Uterus (tissue), 4 donors: ENCODE measurements around the gene HPCAL4. TPM values are rescaled to one million over a fixed set of nuclear protein-coding genes. Genes with fewer than 3 reads are reported as not detected.
A peak's percentile ranks its signal among the peaks of the same experiment; 100 is the strongest.

ENCODE experiments used
- DNase-seq, 2 donors: peaks; one replicate each; pipeline ENCODE4 v3.0.0-alpha.2; 2019 to 2020
- H3K27ac ChIP-seq, 2 donors: fragments of 200-600 bp; sonication (generic); 1 replicate in 1 of 2; 2 replicates in 1 of 2; pipeline ENCODE4 v1.5.1; 2016 to 2018
- H3K27me3 ChIP-seq, 2 donors: fragments of 200-600 bp; sonication (generic); one replicate each; pipeline ENCODE4 v1.5.1; 2018 to 2019; ENCODE audit warnings: control low read depth in 1 of 2
- H3K36me3 ChIP-seq, 2 donors: fragments of 200-600 bp; sonication (generic); one replicate each; pipeline ENCODE4 v1.5.1; 2019; ENCODE audit warnings: control low read depth in 1 of 2
- H3K4me1 ChIP-seq, 2 donors: fragments of 200-600 bp; sonication (generic); one replicate each; pipeline ENCODE4 v1.5.1; 2018 to 2019; ENCODE audit warnings: control low read depth in 1 of 2
- H3K4me3 ChIP-seq, 2 donors: fragments of 200-600 bp; sonication (generic); 1 replicate in 1 of 2; 2 replicates in 1 of 2; pipeline ENCODE4 v1.5.1; 2018 to 2019; ENCODE audit warnings: mild to moderate bottlenecking in 1 of 2
- H3K9me3 ChIP-seq, 2 donors: fragments of 200-600 bp; sonication (generic); one replicate each; pipeline ENCODE4 v1.5.1; 2019; ENCODE audit warnings: control low read depth in 1 of 2
- CTCF ChIP-seq, 4 experiments: fragments of 200-600 bp in 2 of 4; fragments of 450-650 bp in 2 of 4; sonication (generic) in 2 of 4; IDR thresholded peaks; one replicate each; pipeline ENCODE4 v1.5.1; 2016 to 2019; ENCODE audit warnings: antibody characterized with exemption in 4 of 4, mild to moderate bottlenecking in 2 of 4, moderate library complexity in 1 of 4
- POLR2A ChIP-seq, 2 donors: fragments of 450-650 bp; IDR thresholded peaks; one replicate each; pipeline ENCODE4 v1.6.1; 2016; ENCODE audit warnings: antibody characterized with exemption in 2 of 2, mild to moderate bottlenecking in 1 of 2, moderate library complexity in 1 of 2
- intact Hi-C: fragments of 100-400 bp; cut with DNase I; formaldehyde crosslinking; loops from one replicate; pipeline ENCODE4 v1.15.1; 2023; ENCODE audit warnings: low total_unique reads
- total RNA-seq, 4 donors: library from RNA; depleted of rRNA in 3 of 4; stranded (reverse); fragments of >200 nt in 3 of 4; gene quantifications; one replicate each; pipeline versions ENCODE4 v1.1.0 to v1.2.4, GENCODE V29; 2014 to 2023
- donor health status: DM: yes; HTN: yes; CAD: no.

HPCAL4 gene
- total RNA-seq, 4 donors from 2014 or later = 0.24 to 3.9 TPM; not detected in 2

DNA sequence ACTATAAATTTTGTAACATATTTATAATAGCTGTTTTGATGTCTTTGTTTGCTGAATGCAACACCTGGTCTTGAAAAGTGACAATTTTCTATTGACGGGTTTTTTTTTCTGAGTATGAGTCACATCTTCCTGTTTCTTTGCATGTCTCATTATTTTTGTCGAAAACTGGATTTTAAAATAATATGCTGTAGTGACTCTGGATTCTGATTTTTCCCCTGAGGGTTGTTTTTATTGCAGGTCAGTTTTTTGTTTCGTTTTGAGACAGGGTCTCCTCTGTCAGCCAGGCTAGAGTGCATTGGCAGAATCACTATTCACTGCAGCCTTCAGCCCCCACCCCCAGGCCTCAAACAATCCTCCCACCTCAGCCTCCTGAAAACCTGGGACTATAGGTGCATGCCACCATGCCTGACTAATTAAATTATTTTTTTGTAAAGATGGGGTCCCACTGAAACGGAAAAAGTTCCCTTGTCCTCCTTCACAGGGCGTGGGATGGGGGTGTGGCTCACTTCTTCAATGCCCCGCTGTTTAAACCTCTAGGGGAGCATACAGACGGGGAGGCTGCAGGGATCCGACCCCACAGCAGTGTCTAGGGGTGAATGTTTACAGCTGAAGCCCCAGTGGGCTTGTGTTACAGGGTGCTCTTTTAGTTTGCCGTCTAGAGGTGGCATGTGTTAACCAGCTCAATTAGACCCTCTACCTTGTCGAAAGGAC is 36.1 kb upstream of the HPCAL4 start:
- no peak for TF ChIP-seq POLR2A (IDR thresholded peaks at IDR 0.05)
- DNase-seq = no peak
- Histone ChIP-seq H3K27me3 (peaks cover 0 to 8% of the 10 kb centered on the region in 2 donors), H3K4me3 (no peak overlapping the region), H3K9me3 (no peaks in the 10 kb centered on the region), H3K27ac (no peak overlapping the region), H3K4me1 (no peaks in the 10 kb centered on the region), H3K36me3 (no peaks in the 10 kb centered on the region)
- intact Hi-C loops = no loop called here

DNA sequence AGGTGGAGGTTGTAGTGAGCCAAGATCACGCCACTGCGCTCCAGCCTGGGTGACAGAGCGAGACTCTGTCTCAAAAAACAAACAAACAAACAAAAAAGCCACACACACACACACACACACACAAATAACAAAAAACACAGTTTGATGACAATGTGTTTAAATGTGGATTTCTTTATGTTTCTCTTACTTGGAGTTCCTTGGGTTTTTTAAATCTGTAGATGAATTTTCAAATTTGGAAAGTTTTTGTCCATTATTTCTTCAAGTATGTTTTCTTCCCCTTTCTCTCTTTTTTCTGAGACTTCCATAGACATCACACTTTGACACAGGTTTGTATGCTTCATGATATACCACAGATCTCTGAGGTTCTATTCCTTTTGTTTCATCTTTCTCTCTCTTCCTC is 35.4 kb upstream of the HPCAL4 start:
- Histone ChIP-seq H3K4me3 (no peak overlapping the region), H3K9me3 (no peaks in the 10 kb centered on the region), H3K27ac (no peak overlapping the region), H3K27me3 (peaks cover 0 to 8% of the 10 kb centered on the region in 2 donors), H3K4me1 (no peaks in the 10 kb centered on the region), H3K36me3 (no peaks in the 10 kb centered on the region)
- no peak for DNase-seq
- intact Hi-C loops = no loop called here
- TF ChIP-seq CTCF (IDR thresholded peaks at IDR 0.05) (no peak), POLR2A (IDR thresholded peaks at IDR 0.05) (no peak)

- DNase-seq = no peak
- H3K4me1 ChIP-seq = no peaks in the 10 kb centered on the region
- no peaks in the 10 kb centered on the region for H3K9me3 ChIP-seq
- H3K4me3 ChIP-seq = no peak overlapping the region
- TF ChIP-seq POLR2A (IDR thresholded peaks at IDR 0.05) (no peak), CTCF (IDR thresholded peaks at IDR 0.05) (no peak)
- no peak overlapping the region for H3K27ac ChIP-seq
- H3K27me3 ChIP-seq = no peaks in the 10 kb centered on the region
- intact Hi-C loops = no loop called here
- no peaks in the 10 kb centered on the region for H3K36me3 ChIP-seq
Measured at GRCh38 chr1:39722495-39722894, 31.3 kb upstream of the HPCAL4 start.

GRCh38 chr1:39721664-39722063 is 30.4 kb upstream of the HPCAL4 start:
- H3K36me3 ChIP-seq = no peaks in the 10 kb centered on the region
- no peaks in the 10 kb centered on the region for H3K4me1 ChIP-seq
- intact Hi-C loops = no loop called here
- no peak overlapping the region for H3K27ac ChIP-seq
- DNase-seq = no peak
- no peak overlapping the region for H3K4me3 ChIP-seq
- H3K27me3 ChIP-seq = no peaks in the 10 kb centered on the region
- H3K9me3 ChIP-seq = no peaks in the 10 kb centered on the region
- TF ChIP-seq POLR2A (IDR thresholded peaks at IDR 0.05) (no peak), CTCF (IDR thresholded peaks at IDR 0.05) (no peak)

- Histone ChIP-seq H3K27ac (no peak overlapping the region), H3K4me3 (no peak overlapping the region), H3K27me3 (no peaks in the 10 kb centered on the region), H3K9me3 (no peaks in the 10 kb centered on the region), H3K36me3 (no peaks in the 10 kb centered on the region), H3K4me1 (no peaks in the 10 kb centered on the region)
- TF ChIP-seq POLR2A (IDR thresholded peaks at IDR 0.05) (no peak), CTCF (IDR thresholded peaks at IDR 0.05) (peak; percentile 60 to 75 (median 70))
- intact Hi-C loops = no loop called here
- DNase-seq = no peak
Measured at GRCh38 chr1:39720094-39720999, 29.1 kb upstream of the HPCAL4 start.
